Measurements from ENCODE around the gene TJP1.

GRCh38 chr15:29677871-29678461, 144.3 kb downstream of the TJP1 start:
- TF ChIP-seq GABPA (tag; conservative IDR thresholded peaks at IDR 0.05; ENCODE audit: low read depth) (no peak), NFIX (CRISPR knock-in tag; IDR thresholded peaks at IDR 0.05; ENCODE audit: low read depth) (no peak), CHD4 (IDR thresholded peaks at IDR 0.05; ENCODE audit: insufficient read depth, insufficient replicate concordance, low read depth, low read length, poor library complexity, severe bottlenecking) (no peak), HOMEZ (CRISPR knock-in tag; IDR thresholded peaks at IDR 0.05) (no peak), NONO (IDR thresholded peaks at IDR 0.05; ENCODE audit: low read depth in 2 of 2, low read length in 1 of 2) (no peak), FUS (optimal IDR thresholded peaks at IDR 0.05; ENCODE audit: low read depth, low read length) (no peak), JUN (IDR thresholded peaks at IDR 0.05; ENCODE audit: borderline replicate concordance, low read depth, low read length) (no peak), JUN (CRISPR knock-in tag; IDR thresholded peaks at IDR 0.05; ENCODE audit: borderline replicate concordance) (no peak), JUND (IDR thresholded peaks at IDR 0.05; ENCODE audit: borderline replicate concordance, low read depth, low read length) (no peak), JUND (tag; IDR thresholded peaks at IDR 0.05; ENCODE audit: borderline replicate concordance, low read depth, low read length) (no peak), GMEB1 (CRISPR knock-in tag; IDR thresholded peaks at IDR 0.05) (no peak)
- TF ChIP-seq, protein P1, sequence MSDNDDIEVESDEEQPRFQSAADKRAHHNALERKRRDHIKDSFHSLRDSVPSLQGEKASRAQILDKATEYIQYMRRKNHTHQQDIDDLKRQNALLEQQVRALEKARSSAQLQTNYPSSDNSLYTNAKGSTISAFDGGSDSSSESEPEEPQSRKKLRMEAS (CRISPR knock-in tag; IDR thresholded peaks at IDR 0.05), result no peak
- TF ChIP-seq, protein P2, sequence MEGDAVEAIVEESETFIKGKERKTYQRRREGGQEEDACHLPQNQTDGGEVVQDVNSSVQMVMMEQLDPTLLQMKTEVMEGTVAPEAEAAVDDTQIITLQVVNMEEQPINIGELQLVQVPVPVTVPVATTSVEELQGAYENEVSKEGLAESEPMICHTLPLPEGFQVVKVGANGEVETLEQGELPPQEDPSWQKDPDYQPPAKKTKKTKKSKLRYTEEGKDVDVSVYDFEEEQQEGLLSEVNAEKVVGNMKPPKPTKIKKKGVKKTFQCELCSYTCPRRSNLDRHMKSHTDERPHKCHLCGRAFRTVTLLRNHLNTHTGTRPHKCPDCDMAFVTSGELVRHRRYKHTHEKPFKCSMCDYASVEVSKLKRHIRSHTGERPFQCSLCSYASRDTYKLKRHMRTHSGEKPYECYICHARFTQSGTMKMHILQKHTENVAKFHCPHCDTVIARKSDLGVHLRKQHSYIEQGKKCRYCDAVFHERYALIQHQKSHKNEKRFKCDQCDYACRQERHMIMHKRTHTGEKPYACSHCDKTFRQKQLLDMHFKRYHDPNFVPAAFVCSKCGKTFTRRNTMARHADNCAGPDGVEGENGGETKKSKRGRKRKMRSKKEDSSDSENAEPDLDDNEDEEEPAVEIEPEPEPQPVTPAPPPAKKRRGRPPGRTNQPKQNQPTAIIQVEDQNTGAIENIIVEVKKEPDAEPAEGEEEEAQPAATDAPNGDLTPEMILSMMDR (IDR thresholded peaks at IDR 0.05 in 2 of 3, conservative IDR thresholded peaks at IDR 0.05 in 1 of 3; ENCODE audit: insufficient read depth in 2 of 3, low read depth in 1 of 3, low read length in 3 of 3), result no peak
